DND-41 (cell line): ENCODE results near the gene CYP4F3.

Experiments
- ATAC-seq: fragments of 200-7000 bp; cut with Tn5 transposase; 3 replicates; pipeline ENCODE4 v1.9.1; 2021; ENCODE audit warnings: low read depth; ENCODE audit not compliant: insufficient read depth
- DNase-seq: peaks from one replicate; pipeline ENCODE4 v3.0.0-alpha.2; 2020
- H2AFZ ChIP-seq: 2 replicates; pipeline ENCODE4 v1.6.0; 2012; ENCODE audit warnings: low read depth, low read length
- H3K27ac ChIP-seq: 2 replicates; pipeline ENCODE4 v1.5.1; 2012; ENCODE audit warnings: low read length, inconsistent platforms
- H3K27me3 ChIP-seq: fragments of 200-600 bp; sonication (generic); 2 replicates; pipeline ENCODE4 v1.6.0; 2012; ENCODE audit warnings: low read length, mild to moderate bottlenecking, inconsistent platforms; ENCODE audit not compliant: insufficient read depth, poor library complexity
- H3K36me3 ChIP-seq: 2 replicates; pipeline ENCODE4 v1.5.1; 2012; ENCODE audit warnings: low read length, inconsistent platforms; ENCODE audit not compliant: insufficient read depth
- H3K4me1 ChIP-seq: 2 replicates; pipeline ENCODE4 v1.5.1; 2012; ENCODE audit warnings: mild to moderate bottlenecking, low read length; ENCODE audit not compliant: insufficient read depth
- H3K4me2 ChIP-seq: 2 replicates; pipeline ENCODE4 v1.6.0; 2012; ENCODE audit warnings: mild to moderate bottlenecking, moderate library complexity, low read length, inconsistent platforms; ENCODE audit not compliant: insufficient read depth
- H3K4me3 ChIP-seq, 2 experiments: fragments of 200-600 bp in 1 of 2; shearing (Covaris generic) in 1 of 2; 2 replicates each; pipeline ENCODE4 v1.5.1; 2012 to 2016; ENCODE audit warnings: inconsistent platforms in 2 of 2, low read length in 2 of 2, mild to moderate bottlenecking in 2 of 2, low read depth in 1 of 2, moderate library complexity in 1 of 2
- H3K79me2 ChIP-seq: 2 replicates; pipeline ENCODE4 v1.6.0; 2012; ENCODE audit warnings: low read length, inconsistent platforms; ENCODE audit not compliant: insufficient read depth
- H3K9ac ChIP-seq: 2 replicates; pipeline ENCODE4 v1.6.0; 2012; ENCODE audit warnings: low read depth, mild to moderate bottlenecking, inconsistent platforms, low read length, moderate library complexity
- H3K9me3 ChIP-seq: 2 replicates; pipeline ENCODE4 v1.5.1; 2012; ENCODE audit warnings: low read length, moderate library complexity, mild to moderate bottlenecking, inconsistent platforms; ENCODE audit not compliant: insufficient read depth, severe bottlenecking
- H4K20me1 ChIP-seq: 2 replicates; pipeline ENCODE4 v1.6.0; 2012; ENCODE audit warnings: low read length; ENCODE audit not compliant: insufficient read depth
- CTCF ChIP-seq: IDR thresholded peaks from 2 replicates; pipeline ENCODE4 v1.5.1; 2012; ENCODE audit warnings: borderline replicate concordance, low read length, moderate library complexity, mild to moderate bottlenecking; ENCODE audit not compliant: poor library complexity, severe bottlenecking; ENCODE audit errors: extremely low read depth
- EZH2 ChIP-seq: IDR thresholded peaks from 3 replicates; pipeline ENCODE4 v1.6.1; 2012; ENCODE audit warnings: borderline replicate concordance, low read depth, mild to moderate bottlenecking, moderate library complexity, low read length, inconsistent platforms; ENCODE audit not compliant: severe bottlenecking

The CYP4F3 gene

GRCh38 chr19:15616183-15616582, 24.5 kb upstream of the CYP4F3 start:
- no peaks in the 10 kb centered on the region for H4K20me1 ChIP-seq
- H3K27ac ChIP-seq = no peak overlapping the region
- H3K4me3 ChIP-seq = no peak overlapping the region
- H3K79me2 ChIP-seq = no peaks in the 10 kb centered on the region
- no peak overlapping the region for H3K4me2 ChIP-seq
- no peaks in the 10 kb centered on the region for H3K27me3 ChIP-seq
- H3K9me3 ChIP-seq = no peaks in the 10 kb centered on the region
- no peak overlapping the region for H2AFZ ChIP-seq
- H3K9ac ChIP-seq = no peak overlapping the region
- no peak for TF ChIP-seq EZH2
- no peak for TF ChIP-seq CTCF
- H3K36me3 ChIP-seq = no peaks in the 10 kb centered on the region
- ATAC-seq (no peak), DNase-seq (no peak)
- H3K4me1 ChIP-seq = no peaks in the 10 kb centered on the region

DNA sequence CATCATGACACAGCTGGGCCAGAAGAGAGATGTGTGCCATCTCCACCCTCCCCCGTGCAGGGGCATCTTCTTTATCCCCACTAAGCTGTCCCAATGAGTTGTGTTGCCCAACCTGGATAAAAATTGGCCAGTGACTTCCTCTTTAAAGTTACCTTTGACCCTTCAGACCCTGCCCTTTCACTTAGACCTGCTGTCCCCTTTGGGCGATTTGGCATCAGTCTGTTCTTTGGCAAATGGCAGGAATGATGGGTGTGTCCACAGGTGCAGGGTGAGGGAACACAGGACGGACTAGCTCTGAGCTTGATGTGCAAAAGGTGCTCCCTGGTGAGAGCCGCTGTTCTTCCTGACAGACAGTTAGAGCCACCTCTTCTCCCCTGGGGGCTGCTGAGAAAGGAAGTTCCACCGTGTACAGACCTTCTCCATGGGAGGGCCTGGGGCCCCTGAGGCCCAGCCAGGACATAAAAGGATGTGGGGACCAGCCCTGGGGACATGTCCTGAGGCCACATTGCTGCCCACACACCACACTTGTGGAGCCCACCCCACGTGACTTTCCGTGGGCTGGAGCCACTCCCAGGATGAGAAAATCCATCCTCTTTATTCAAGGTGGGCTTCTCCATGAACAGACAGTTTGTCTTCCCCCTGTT, 23.9 kb upstream of the CYP4F3 start:
- H3K9me3 ChIP-seq = no peaks in the 10 kb centered on the region
- H4K20me1 ChIP-seq = no peaks in the 10 kb centered on the region
- no peak overlapping the region for H3K4me3 ChIP-seq
- TF ChIP-seq CTCF (no peak), EZH2 (no peak)
- no peak overlapping the region for H2AFZ ChIP-seq
- H3K27me3 ChIP-seq = no peaks in the 10 kb centered on the region
- no peak for ATAC-seq
- no peaks in the 10 kb centered on the region for H3K36me3 ChIP-seq
- H3K9ac ChIP-seq = no peak overlapping the region
- no peaks in the 10 kb centered on the region for H3K4me1 ChIP-seq
- no peak overlapping the region for H3K4me2 ChIP-seq
- no peak overlapping the region for H3K27ac ChIP-seq
- no peaks in the 10 kb centered on the region for H3K79me2 ChIP-seq
- no peak for DNase-seq

DNA sequence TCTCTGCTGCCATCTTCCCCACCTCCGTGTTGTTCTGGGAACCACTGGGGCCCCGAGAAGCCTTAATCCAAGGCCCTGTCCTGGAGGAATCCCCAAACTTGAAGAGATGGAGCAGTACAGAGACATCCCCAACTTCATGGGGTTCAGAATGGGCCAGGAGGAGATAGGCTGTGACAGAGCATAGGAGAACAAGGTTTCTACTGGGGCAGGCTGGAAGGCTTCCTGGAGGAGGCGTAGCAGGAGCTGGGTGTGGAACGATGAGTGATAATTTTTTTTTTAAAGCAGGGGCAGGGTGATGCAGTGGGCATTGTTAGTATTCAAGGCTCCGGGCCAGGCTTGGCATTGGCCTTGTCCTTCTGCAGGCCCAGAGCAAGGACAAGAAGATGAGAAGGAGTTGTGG, 22.4 kb upstream of the CYP4F3 start:
- Histone ChIP-seq H4K20me1 (no peaks in the 10 kb centered on the region), H2AFZ (no peak overlapping the region), H3K36me3 (no peaks in the 10 kb centered on the region), H3K27me3 (no peaks in the 10 kb centered on the region), H3K79me2 (no peaks in the 10 kb centered on the region), H3K9ac (no peak overlapping the region), H3K4me1 (no peaks in the 10 kb centered on the region), H3K4me3 (no peak overlapping the region), H3K4me2 (no peak overlapping the region), H3K27ac (no peak overlapping the region), H3K9me3 (no peaks in the 10 kb centered on the region)
- DNase-seq (no peak), ATAC-seq (no peak)
- no peak for TF ChIP-seq CTCF
- no peak for TF ChIP-seq EZH2

DNA sequence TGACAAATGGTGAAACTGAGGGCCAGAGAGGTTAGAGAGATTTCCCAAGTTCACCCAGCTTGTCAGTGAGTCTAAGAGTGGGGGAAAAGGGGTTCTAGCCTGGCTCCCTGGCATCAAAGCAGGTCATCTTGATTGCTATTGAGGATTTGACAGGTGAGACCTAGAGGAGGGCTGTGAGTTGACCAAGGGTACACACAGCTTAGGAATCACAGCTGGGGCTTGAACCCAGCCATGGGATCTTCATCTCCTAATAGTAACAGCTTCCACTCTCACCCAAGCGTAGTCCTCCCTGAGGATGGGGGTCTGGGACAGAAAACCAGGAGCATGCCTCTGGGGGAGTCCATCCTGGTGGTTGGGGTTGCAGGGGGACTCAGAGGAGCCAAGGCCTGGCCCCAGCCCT, 18.9 kb upstream of the CYP4F3 start:
- TF ChIP-seq CTCF = no peak
- no peak for TF ChIP-seq EZH2
- DNase-seq = no peak
- Histone ChIP-seq H2AFZ (no peak overlapping the region), H3K4me3 (no peak overlapping the region), H3K4me1 (no peaks in the 10 kb centered on the region), H3K79me2 (no peaks in the 10 kb centered on the region), H3K36me3 (no peaks in the 10 kb centered on the region), H3K9ac (no peak overlapping the region), H3K27me3 (no peaks in the 10 kb centered on the region), H3K27ac (no peak overlapping the region), H3K9me3 (no peaks in the 10 kb centered on the region), H3K4me2 (no peak overlapping the region), H4K20me1 (no peaks in the 10 kb centered on the region)
- ATAC-seq = no peak
